Measurements from ENCODE around the gene UFSP1.
"Not testable (repeated sequence)": the region's sequence is repeated elsewhere in the genome, so short reads cannot be mapped to it uniquely, and the experiment has no call there.

UFSP1 gene

GRCh38 chr7:100859856-100860255 is 29.7 kb downstream of the UFSP1 start:
- no peak for DNase-seq (ENCODE audit: low read depth)

- DNase-seq (ENCODE audit: low read depth), result no peak
Observed at GRCh38 chr7:100856871-100857282, 32.6 kb downstream of the UFSP1 start.

- no peak for DNase-seq (ENCODE audit: low read depth)
Observed at GRCh38 chr7:100855515-100855914, 34.0 kb downstream of the UFSP1 start.

- not testable (repeated sequence) for DNase-seq (ENCODE audit: low read depth)
Observed at GRCh38 chr7:100854899-100855298, 34.6 kb downstream of the UFSP1 start.

- DNase-seq (ENCODE audit: low read depth), result no peak
Observed at GRCh38 chr7:100854146-100854895, 35.2 kb downstream of the UFSP1 start.

GRCh38 chr7:100852048-100852872 is 37.3 kb downstream of the UFSP1 start, which contains the start of gene SLC12A9:
Gene SLC12A9 (plus strand): TSS chr7:100852713. CDS start chr7:100854198, 1,485 bp downstream.
- DNase-seq (ENCODE audit: low read depth), result peak; percentile 65

- no peak for DNase-seq (ENCODE audit: low read depth)
Observed at GRCh38 chr7:100847360-100847759, 42.2 kb downstream of the UFSP1 start.

GRCh38 chr7:100840470-100841100 is 48.9 kb downstream of the UFSP1 start:
- DNase-seq (ENCODE audit: low read depth), result no peak

GRCh38 chr7:100839361-100839760 is 50.2 kb downstream of the UFSP1 start:
- no peak for DNase-seq (ENCODE audit: low read depth)
